Adrenal gland (tissue), 5 donors: ENCODE measurements around the gene PTPN3.

Experiments
- POLR2A ChIP-seq, 2 donors: fragments of 450-650 bp; IDR thresholded peaks; one replicate each; pipeline ENCODE4 v1.6.1; 2017; ENCODE audit warnings: antibody characterized with exemption in 2 of 2, mild to moderate bottlenecking in 2 of 2, moderate library complexity in 1 of 2
- TF ChIP-seq, protein P1 (sequence below), 6 experiments: fragments of 450-650 bp in 4 of 6; fragments of 200-600 bp in 2 of 6; sonication (generic) in 1 of 6; IDR thresholded peaks; 1 replicate in 5 of 6; 2 replicates in 1 of 6; pipeline versions ENCODE4 v1.5.1 to v1.8.0; 2016 to 2021; ENCODE audit warnings: antibody characterized with exemption in 6 of 6, mild to moderate bottlenecking in 2 of 6, moderate library complexity in 1 of 6
- donor health status: DM: no; HTN: no; CAD: no.

DNA sequence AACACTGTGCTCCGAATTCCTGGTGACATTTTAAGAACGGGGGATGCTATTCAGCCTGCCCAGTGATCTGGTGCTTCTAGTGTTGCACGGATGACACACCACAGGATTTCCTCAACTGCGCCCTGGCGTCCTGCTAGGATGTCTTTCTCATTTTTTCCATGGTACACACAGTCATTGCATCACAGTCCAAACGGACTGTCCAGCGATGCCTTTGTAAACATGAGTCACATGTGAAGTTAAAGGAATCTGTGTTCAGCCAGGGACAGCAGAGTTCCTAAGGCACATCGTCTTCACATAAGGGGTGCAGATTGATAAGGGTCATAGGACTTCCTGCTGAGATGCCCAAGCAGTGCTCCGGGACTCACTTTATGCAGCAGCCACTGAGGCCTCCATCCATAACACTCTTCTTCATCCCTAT is 9.3 kb upstream of the PTPN3 start:
- TF ChIP-seq, protein P1, sequence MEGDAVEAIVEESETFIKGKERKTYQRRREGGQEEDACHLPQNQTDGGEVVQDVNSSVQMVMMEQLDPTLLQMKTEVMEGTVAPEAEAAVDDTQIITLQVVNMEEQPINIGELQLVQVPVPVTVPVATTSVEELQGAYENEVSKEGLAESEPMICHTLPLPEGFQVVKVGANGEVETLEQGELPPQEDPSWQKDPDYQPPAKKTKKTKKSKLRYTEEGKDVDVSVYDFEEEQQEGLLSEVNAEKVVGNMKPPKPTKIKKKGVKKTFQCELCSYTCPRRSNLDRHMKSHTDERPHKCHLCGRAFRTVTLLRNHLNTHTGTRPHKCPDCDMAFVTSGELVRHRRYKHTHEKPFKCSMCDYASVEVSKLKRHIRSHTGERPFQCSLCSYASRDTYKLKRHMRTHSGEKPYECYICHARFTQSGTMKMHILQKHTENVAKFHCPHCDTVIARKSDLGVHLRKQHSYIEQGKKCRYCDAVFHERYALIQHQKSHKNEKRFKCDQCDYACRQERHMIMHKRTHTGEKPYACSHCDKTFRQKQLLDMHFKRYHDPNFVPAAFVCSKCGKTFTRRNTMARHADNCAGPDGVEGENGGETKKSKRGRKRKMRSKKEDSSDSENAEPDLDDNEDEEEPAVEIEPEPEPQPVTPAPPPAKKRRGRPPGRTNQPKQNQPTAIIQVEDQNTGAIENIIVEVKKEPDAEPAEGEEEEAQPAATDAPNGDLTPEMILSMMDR (IDR thresholded peaks at IDR 0.05), result no peak
- TF ChIP-seq POLR2A (IDR thresholded peaks at IDR 0.05), result no peak
